ENCODE data around the gene FAAH.

DNA sequence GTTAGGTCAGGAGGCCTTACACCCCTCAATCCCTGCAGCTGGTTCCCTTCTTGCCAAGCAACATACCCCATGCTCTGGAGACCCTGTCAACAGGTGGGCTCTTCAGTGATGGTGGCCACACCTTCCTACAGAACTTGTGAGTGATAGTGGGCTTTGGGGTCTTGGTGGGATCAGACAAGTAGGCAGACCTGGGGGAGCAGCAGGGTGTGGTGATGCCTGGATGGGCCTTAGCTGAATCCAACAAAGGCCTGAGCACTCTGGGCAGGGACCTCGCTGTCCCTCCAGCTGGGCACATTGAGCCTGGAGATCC is 14.9 kb downstream of the FAAH start:
- TF ChIP-seq, protein P1, sequence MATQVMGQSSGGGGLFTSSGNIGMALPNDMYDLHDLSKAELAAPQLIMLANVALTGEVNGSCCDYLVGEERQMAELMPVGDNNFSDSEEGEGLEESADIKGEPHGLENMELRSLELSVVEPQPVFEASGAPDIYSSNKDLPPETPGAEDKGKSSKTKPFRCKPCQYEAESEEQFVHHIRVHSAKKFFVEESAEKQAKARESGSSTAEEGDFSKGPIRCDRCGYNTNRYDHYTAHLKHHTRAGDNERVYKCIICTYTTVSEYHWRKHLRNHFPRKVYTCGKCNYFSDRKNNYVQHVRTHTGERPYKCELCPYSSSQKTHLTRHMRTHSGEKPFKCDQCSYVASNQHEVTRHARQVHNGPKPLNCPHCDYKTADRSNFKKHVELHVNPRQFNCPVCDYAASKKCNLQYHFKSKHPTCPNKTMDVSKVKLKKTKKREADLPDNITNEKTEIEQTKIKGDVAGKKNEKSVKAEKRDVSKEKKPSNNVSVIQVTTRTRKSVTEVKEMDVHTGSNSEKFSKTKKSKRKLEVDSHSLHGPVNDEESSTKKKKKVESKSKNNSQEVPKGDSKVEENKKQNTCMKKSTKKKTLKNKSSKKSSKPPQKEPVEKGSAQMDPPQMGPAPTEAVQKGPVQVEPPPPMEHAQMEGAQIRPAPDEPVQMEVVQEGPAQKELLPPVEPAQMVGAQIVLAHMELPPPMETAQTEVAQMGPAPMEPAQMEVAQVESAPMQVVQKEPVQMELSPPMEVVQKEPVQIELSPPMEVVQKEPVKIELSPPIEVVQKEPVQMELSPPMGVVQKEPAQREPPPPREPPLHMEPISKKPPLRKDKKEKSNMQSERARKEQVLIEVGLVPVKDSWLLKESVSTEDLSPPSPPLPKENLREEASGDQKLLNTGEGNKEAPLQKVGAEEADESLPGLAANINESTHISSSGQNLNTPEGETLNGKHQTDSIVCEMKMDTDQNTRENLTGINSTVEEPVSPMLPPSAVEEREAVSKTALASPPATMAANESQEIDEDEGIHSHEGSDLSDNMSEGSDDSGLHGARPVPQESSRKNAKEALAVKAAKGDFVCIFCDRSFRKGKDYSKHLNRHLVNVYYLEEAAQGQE (IDR thresholded peaks at IDR 0.05; ENCODE audit: insufficient read depth in 1 of 2, low read depth in 2 of 2, low read length in 1 of 2), result no peak
- TF ChIP-seq, protein P2, sequence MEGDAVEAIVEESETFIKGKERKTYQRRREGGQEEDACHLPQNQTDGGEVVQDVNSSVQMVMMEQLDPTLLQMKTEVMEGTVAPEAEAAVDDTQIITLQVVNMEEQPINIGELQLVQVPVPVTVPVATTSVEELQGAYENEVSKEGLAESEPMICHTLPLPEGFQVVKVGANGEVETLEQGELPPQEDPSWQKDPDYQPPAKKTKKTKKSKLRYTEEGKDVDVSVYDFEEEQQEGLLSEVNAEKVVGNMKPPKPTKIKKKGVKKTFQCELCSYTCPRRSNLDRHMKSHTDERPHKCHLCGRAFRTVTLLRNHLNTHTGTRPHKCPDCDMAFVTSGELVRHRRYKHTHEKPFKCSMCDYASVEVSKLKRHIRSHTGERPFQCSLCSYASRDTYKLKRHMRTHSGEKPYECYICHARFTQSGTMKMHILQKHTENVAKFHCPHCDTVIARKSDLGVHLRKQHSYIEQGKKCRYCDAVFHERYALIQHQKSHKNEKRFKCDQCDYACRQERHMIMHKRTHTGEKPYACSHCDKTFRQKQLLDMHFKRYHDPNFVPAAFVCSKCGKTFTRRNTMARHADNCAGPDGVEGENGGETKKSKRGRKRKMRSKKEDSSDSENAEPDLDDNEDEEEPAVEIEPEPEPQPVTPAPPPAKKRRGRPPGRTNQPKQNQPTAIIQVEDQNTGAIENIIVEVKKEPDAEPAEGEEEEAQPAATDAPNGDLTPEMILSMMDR (IDR thresholded peaks at IDR 0.05), result no peak
- TF ChIP-seq POLR2AphosphoS5 (IDR thresholded peaks at IDR 0.05; ENCODE audit: low read depth, low read length), result no peak

All from Panc1 (cell line).